Measurements from ENCODE around the gene DGKB. TPM values are rescaled to one million over a fixed set of nuclear protein-coding genes. Genes with fewer than 3 reads are reported as not detected.

Gene DGKB
- total and polyA plus RNA-seq, 2 of the 8 experiments (the other 6 are each of a cell fraction or from before 2014, with no cell fraction given) = 1.9 to 2.6 TPM

DNA sequence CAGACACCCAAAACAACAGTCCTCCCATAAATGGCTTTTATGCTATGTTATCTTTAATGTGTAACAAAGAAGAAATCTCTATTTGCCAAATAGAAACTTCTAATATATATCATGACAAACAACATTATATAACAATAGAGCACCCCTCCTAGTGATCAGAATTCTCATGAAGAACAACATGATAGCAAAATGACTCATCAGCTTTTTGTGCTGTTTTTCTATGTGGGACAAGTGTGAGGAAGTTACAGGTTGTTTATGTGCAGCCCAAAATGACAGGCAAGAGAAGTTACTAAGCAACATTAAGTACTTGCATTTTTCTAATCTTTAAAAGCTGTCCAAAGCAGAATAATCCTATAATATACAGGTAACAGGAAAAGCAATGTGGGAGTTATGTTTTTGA lies 7.7 kb downstream of the DGKB start (continued):
- TF ChIP-seq MAFK (IDR thresholded peaks at IDR 0.05; ENCODE audit: low read depth, low read length) = no peak

DNA sequence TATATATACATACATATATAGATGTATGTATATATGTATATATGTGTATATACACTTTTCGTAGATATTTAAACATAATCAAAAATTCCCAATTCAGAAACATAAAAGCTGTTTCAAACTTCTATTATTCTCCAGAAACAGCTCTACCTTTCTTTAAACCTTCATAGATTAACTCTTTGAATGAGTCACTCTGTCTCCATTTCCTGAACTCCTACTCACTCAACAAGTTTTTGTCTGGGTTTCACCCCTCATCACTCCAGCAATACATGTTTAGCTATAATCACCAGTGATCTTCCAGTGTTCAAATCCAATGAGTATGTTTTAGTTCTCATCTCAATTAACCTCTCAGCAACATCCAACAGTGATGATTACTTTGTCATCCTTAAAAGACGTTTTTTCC lies 9.6 kb downstream of the DGKB start:
- CTCF ChIA-PET (ENCODE audit: partially characterized antibody) = no interaction called here
- Histone ChIP-seq H2BK5ac (ENCODE audit: low read depth, low read length) (no peak overlapping the region), H3K9ac (replicated peaks in 1 of 4; ENCODE audit: extremely low read depth in 1 of 4, low read depth in 3 of 4, low read length in 3 of 4) (no peak overlapping the region), H2AK5ac (ENCODE audit: low read depth, low read length) (no peak overlapping the region), H3K36me3 (ENCODE audit: control insufficient read depth in 2 of 4, insufficient read depth in 4 of 4, low read length in 3 of 4) (no peaks in the 10 kb centered on the region), H4K5ac (ENCODE audit: insufficient read length, low read depth, low read length) (no peak overlapping the region), H3K23me2 (ENCODE audit: low read depth, low read length) (no peaks in the 10 kb centered on the region), H2BK15ac (ENCODE audit: low read length) (no peak overlapping the region), H2BK120ac (replicated peaks; ENCODE audit: low read depth, low read length) (no peak overlapping the region), H3K27ac (ENCODE audit: low read depth, low read length) (no peak overlapping the region), H3K4me1 (replicated peaks in 1 of 4; ENCODE audit: control insufficient read depth in 3 of 4, insufficient read depth in 4 of 4, low read length in 3 of 4) (no peaks in the 10 kb centered on the region), H3K56ac (replicated peaks; ENCODE audit: insufficient read length, low read depth, low read length) (no peak overlapping the region), H2AFZ (ENCODE audit: low read length) (no peak overlapping the region), H3K18ac (ENCODE audit: extremely low read depth, low read length) (no peak overlapping the region), H3K14ac (ENCODE audit: insufficient read length) (no peak overlapping the region), H3K23ac (ENCODE audit: insufficient read length) (no peak overlapping the region), H3K4ac (replicated peaks; ENCODE audit: insufficient read length, low read depth, low read length) (no peak overlapping the region), H3K4me2 (ENCODE audit: insufficient read depth in 1 of 2, low read depth in 2 of 2, low read length in 2 of 2) (no peak overlapping the region), H3K79me1 (ENCODE audit: low read depth, low read length) (no peaks in the 10 kb centered on the region), H3K9me3 (ENCODE audit: insufficient read depth in 2 of 2, low read depth in 1 of 2, low read length in 1 of 2) (no peaks in the 10 kb centered on the region), H2BK12ac (ENCODE audit: low read depth, low read length) (no peak overlapping the region), H2BK20ac (ENCODE audit: low read length) (no peak overlapping the region), H3K27me3 (replicated peaks in 1 of 4; ENCODE audit: control insufficient read depth in 3 of 4, extremely low read depth in 1 of 4, insufficient read depth in 3 of 4, low read length in 3 of 4) (no peaks in the 10 kb centered on the region), H4K91ac (replicated peaks; ENCODE audit: insufficient read length, low read length) (no peak overlapping the region), H4K20me1 (replicated peaks in 1 of 2; ENCODE audit: control insufficient read depth in 1 of 2, insufficient read depth in 2 of 2, low read length in 2 of 2) (no peaks in the 10 kb centered on the region), H4K8ac (ENCODE audit: extremely low read depth, insufficient read depth, low read length) (no peak overlapping the region), H3K79me2 (ENCODE audit: control insufficient read depth in 1 of 2, insufficient read depth in 2 of 2, low read length in 2 of 2) (no peaks in the 10 kb centered on the region), H3K4me3 (ENCODE audit: extremely low read depth in 1 of 4, insufficient read depth in 2 of 4, low read depth in 3 of 4, low read length in 4 of 4) (no peak overlapping the region)
- 89% methylated on average over 2 of the region's 2 CpGs; no CpG with 5 or more reads in 1 of the 2 experiments for WGBS, 2 experiments (ENCODE audit: extremely low coverage in 1 of 2, insufficient coverage in 1 of 2, insufficient read length in 1 of 2, insufficient replicate concordance in 2 of 2, low coverage in 1 of 2, low lambda C conversion rate in 2 of 2, missing lambda C conversion rate in 1 of 2)
- POLR2A ChIA-PET (ENCODE audit: partially characterized antibody) = no interaction called here
- DNase-seq (ENCODE audit: low read depth in 1 of 2, low spot score in 2 of 2) (no peak), FAIRE-seq (no peak)
- no peak for TF ChIP-seq CBX5 (IDR thresholded peaks at IDR 0.05; ENCODE audit: low read depth, low read length)
- no peak for TF ChIP-seq RNF2 (IDR thresholded peaks at IDR 0.05; ENCODE audit: borderline replicate concordance, low read depth, low read length, missing control alignments, poor library complexity, severe bottlenecking)
- TF ChIP-seq, protein P1, sequence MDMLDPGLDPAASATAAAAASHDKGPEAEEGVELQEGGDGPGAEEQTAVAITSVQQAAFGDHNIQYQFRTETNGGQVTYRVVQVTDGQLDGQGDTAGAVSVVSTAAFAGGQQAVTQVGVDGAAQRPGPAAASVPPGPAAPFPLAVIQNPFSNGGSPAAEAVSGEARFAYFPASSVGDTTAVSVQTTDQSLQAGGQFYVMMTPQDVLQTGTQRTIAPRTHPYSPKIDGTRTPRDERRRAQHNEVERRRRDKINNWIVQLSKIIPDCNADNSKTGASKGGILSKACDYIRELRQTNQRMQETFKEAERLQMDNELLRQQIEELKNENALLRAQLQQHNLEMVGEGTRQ (IDR thresholded peaks at IDR 0.05; ENCODE audit: low read length) = no peak
- no peak for TF ChIP-seq YY1 (IDR thresholded peaks at IDR 0.05; ENCODE audit: low read depth, low read length)
- TF ChIP-seq NRF1 (IDR thresholded peaks at IDR 0.05; ENCODE audit: low read depth, low read length) = no peak
- TF ChIP-seq KDM4A (IDR thresholded peaks at IDR 0.05; ENCODE audit: low read depth, low read length, severe bottlenecking) = no peak
- TF ChIP-seq RFX5 (IDR thresholded peaks at IDR 0.05; ENCODE audit: borderline replicate concordance, low read depth, low read length) = no peak
- no peak for TF ChIP-seq CTBP2 (IDR thresholded peaks at IDR 0.05; ENCODE audit: borderline replicate concordance, insufficient read depth, insufficient read length, low read length)
- TF ChIP-seq, protein P2, sequence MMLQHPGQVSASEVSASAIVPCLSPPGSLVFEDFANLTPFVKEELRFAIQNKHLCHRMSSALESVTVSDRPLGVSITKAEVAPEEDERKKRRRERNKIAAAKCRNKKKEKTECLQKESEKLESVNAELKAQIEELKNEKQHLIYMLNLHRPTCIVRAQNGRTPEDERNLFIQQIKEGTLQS (IDR thresholded peaks at IDR 0.05; ENCODE audit: insufficient read depth, low read depth, low read length) = no peak
- no peak for TF ChIP-seq MAFK (IDR thresholded peaks at IDR 0.05; ENCODE audit: low read depth, low read length)

All from H1 (cell line).